ENCODE results near the gene SPDEF.

- no peak for TF ChIP-seq EZH2 (IDR thresholded peaks at IDR 0.05)
- TF ChIP-seq POLR2AphosphoS5 (IDR thresholded peaks at IDR 0.05; ENCODE audit: borderline replicate concordance, low read depth, low read length) = no peak
Measured at GRCh38 chr6:34537922-34538550, 18.1 kb downstream of the SPDEF start.
